Activated CD4-positive, alpha-beta T cell treated with anti-CD3 and anti-CD28 coated beads, Interleukin-10, Interleukin-2, amounts not matched to agents 100 ng/mL and 50 ng/mL, durations not matched to agents 16 hours and 8 hours (primary cell): ENCODE results near the gene RPS17.
"Not testable (repeated sequence)": the region's sequence is repeated elsewhere in the genome, so short reads cannot be mapped to it uniquely, and the experiment has no call there.

Experiments
- DNase-seq: peaks from one replicate; pipeline ENCODE4 v3.0.0-alpha.2; 2020

Gene RPS17

DNA sequence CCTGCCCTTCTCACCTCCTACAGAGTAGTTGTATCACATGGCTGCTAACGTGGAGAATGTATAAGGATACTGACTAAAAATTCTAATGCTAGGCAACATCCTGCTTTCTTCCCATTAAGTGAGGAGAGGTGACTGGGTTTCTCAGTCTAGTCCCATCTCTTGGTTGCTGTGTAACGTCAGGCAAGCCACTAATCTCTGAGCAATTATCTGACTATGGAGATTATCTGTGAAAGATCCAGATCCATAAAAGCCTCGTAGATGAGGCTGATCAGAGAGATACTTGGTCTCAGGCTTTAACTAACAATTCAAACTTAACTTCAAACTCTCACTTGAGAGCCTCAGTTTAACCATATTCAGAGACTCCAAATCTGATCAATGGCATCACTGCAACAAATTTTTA is 4.7 kb upstream of the RPS17 start:
- no peak for DNase-seq

DNA sequence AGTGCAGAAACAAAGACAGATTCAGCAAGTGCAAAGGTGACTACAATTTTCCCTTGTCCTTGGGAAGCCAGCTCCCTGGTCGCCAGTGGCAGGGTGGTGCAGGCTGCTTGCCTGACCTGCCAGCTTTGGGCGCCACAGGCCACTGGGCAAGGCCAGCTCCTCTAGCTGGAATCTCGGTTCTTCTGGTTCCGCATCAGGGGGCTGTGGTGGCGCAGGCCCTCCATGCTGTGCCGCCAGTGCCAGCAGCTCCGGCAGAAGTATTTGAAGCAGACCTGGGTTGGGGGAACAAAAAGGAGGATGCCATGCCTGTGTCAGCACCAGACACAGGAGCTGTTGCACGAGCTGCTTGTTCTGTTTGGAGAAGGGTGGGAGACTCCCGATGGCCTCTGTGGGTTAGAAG is 4.2 kb upstream of the RPS17 start:
- no peak for DNase-seq

DNA sequence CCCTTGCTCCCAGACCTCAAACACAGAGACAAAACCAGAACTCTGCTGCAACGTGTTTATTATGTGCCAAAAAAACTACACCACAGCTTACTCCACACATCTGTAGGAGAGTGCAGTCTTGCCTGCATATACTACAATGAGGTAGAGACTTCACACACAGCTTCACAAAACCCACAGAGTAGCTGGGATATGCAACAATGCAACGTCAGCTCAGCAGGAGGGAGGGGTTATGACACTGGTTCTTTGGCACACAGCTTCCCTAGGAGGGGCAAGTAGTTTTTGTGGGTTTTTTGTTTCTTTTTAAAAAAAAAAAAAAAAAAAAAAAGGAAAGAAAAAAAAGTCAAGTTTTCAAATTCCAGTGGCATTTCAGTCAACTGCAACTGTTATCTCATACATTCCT is 2.9 kb upstream of the RPS17 start:
- DNase-seq, result no peak

DNA sequence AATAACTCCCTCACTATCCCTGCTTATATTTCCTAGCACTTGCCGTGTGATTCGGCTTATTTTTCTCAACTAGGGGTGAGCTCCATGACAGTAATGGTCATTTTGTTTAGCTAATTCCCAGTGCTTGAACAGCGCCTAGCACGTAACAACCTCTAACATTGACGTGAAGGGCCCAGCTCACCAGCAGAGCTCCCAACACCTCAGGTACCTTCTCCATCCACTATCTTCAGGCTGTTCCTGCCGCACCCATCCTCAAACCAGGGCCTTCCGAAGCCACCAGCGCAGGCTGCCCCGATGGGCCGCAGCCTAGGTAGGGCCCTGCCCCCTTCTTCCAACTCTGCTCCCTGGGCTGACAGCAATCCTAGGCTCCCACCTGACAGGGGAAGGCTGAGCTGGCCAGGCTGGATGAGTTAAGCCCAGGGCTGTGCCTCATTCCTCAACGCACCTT is 751 bp upstream of the RPS17 start:
- DNase-seq, result no peak

DNA sequence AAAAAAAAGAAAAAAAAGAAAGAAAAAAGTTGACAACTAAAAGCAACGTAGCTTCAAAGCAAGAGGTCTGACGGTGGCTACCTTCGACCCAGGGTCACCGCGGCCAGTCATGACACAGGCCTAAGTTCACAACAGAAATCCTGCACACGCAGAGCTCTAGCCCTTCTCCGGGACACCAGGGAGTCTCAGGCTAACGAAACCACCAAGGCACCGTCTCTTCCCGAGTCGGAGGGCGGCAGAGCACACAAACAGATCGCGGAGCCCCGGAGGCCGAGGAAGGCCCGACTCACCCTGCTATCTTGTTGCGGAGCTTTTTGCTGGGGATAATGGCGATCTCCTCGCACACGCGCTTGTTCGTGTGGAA is 584 bp downstream of the RPS17 start:
- DNase-seq, result no peak

DNA sequence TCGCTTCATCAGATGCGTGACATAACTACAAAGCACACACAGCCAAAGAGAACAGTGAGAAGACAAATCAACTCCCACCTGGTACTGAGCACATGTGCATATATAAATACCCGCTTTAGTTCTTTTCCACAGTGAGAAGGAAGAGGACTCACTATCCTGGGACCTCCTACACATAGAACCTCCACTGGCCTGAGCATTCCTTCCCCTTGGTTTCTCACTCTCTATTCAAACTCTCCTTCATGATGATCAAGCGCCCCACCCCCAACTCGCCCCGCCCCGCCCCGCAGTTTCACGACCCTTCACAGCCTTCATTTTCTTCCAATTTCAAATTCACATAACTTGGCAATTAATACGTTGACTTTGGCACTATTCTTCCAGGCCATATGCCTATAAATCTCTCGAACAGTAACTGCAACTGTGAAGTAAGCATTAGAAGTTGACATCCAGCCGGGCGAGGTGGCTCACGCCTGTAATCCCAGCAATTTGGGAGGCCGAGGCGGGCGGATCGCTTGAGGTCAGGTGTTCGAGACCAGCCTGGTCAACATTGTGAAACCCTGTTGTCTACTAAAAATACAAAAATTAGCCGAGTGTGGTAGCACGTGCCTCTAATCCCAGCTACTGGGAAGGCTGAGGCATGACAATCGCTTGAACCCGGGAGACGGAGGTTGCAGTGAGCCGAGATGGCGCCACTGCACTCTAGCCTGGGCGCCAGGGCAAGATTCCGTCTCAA is 1.1 kb downstream of the RPS17 start:
- no peak for DNase-seq

DNA sequence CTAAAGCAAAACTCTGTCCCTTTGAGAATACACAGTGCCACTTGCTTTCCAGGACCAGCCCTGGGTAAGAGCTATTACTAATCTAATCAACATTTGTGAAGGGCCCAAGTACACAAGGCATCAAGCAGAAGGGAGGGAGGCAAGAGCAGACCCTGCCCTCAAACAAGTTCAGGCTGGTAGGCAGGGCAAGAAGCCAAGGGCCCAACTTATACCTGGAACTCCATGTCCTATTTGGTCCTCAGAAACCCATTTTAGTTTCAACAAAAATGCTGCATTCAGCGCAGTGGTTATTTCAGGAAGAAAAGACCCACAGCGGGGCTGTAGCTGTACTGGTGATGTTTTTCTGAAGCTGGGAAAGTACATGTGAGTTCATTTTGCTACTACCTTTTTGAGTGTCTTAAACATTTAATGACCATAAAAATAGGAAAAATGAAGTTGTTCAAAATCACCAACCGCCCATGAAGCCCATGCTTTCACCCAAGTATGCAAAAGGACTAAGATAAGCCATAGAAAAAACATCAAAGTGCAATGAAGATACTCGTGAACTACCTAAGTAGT is 2.8 kb downstream of the RPS17 start:
- DNase-seq, result no peak

DNA sequence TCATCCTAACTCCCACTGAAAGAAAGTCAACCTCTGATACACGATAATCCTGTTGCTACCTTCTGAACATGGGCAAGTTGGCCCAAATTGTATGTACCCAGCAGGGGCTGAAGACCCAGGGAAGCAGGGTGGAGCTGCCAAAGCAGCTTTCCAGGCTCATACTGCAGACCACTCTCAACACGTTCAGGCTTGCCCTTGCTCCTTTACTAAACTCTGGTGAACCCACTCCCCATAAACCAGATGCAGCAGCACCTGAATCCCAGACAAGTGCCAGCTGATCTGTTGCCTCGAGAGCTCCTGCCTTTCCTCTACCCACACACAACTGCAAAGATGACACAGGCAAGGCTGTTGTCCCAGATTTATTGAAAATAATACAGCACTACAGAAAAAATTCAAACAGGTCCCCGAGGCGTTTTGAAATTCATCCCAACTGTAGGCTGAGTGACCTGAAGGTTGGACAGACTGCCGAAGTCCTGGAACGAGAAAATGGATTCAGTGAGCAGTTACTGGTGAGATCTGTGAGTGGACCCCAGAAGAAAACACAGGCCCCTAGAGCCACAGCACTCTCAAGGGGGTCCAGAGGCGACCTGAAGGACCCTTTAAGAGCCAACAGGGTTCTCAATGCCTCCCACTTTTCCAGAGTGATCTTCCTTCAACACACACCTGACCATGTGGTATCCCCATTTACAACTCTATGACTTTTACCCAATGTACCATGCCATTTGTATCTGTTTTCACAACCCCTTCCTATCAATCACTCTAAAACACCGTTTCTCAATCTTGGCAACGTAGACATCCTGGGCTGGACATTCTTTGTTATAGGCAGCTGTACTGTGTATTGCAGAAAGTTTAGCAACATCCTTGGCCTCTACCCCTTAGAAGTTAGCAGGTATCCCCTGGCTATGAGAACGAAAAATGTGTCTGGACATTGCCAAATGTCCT is 3.6 kb downstream of the RPS17 start:
- DNase-seq, result no peak

DNA sequence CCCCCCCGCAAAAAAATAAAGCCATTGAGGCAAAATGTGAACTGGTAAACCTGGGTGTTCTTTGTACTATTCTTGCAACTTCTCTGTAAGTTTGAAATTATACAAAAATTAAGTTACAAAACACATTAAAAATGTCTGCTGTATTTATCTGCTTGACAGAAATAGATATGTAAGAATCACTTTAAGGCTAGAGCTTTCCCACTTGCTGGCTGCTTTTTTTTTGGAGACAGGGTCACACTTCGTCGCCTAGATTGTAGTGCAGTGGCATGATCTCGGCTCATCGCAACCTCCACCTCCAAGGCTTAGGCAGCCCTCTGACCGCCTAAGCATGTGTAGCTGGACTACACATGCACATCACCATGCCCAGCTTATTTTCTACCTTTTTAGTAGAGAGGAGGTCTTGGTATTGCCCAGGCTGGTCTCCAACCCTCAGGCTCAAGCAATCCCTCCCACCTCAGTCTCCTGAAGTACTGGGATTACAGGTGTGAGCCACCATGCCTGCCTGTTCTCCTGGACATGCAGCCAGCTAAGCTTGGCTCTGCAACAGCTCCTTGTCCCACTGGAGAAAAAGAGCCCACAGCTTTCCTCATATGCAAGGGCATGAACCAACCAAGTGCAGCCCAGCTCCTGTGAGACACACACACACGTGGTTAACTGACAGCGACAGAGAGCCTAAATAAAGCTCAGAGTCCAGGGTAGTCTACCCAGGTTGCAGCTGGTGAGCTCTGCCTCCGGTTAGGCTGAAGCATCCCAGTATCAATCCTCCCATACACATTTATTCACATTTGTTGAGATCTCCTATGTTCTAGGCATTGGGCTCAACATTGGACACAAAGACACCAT is 4.5 kb downstream of the RPS17 start:
- no peak for DNase-seq

DNA sequence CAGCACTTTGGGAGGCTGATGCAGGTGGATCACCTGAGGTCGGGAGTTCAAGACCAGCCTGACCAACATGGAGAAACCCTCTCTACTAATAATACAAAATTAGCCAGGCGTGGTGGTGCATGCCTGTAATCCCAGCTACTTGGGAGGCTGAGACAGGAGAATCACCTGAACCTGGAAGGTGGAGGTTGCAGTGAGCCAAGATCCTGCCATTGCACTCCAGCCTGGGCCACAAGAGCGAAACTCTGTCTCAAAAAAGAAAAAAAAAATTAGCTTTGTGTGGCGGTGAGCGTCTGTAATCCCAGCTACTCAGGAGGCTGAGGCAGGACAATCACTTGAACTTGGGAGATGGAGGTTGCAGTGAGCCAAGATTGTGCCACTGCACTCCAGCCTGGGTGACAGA is 5.1 kb downstream of the RPS17 start:
- DNase-seq, result not testable (repeated sequence)

DNA sequence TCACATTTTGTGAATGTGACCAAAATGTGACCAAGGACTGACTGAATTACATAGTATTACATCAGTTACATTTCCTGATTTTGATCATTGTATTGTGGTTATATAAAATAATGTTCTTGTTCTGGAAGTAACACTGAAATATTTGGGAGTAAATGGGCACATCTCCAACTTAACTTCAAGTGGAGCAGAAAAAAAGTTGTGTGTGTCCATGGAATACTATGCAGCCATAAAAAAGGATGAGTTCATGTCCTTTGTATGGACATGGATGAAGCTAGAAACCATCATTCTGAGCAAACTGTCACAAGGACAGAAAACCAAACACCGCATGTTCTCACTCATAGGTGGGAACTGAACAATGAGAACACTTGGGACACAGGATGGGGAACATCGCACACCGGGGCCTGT is 5.8 kb downstream of the RPS17 start:
- not testable (repeated sequence) for DNase-seq

DNA sequence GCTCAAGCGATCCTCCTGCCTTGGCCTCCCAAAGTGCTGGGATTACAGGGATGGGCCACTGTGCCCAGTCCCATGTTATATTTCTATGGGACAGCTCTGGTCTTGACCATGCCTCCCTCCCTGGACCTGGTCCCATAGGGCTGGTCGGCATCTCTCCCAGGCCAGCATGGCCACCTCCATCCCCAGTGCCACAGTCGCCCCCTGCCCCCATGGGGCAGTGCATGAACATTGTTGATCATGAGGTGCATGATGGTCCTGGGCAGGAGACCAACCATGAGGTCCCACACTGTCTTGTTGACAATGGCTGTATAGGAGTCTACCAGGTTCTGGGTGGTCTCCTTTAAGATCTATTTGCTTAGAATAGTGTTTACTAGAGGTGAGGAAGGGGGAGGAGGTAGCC is 6.5 kb downstream of the RPS17 start:
- no peak for DNase-seq

DNA sequence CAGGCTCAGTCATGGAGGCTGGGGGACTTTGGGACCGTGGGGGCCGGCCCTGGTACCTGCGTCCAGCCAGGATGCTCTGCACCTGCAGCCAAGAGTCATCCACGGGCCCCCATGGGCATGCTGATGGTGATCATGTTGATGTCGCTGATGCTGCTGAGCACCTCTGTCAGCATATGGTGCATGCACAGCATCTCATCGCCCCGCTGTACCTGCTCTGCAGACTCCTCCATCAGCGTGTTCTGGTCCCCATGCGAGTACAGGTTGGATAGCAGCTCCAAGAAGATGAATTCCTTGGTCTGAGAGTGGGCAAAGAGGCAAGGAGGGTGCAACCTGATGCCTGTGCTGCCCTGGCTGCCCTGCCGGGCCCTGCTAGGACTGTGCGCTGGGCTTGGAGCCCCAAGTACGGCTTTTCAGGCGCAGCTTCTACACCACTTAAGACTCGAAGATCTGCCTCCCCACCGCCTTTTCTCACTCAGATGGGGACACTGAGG is 7.2 kb downstream of the RPS17 start:
- no peak for DNase-seq

DNA sequence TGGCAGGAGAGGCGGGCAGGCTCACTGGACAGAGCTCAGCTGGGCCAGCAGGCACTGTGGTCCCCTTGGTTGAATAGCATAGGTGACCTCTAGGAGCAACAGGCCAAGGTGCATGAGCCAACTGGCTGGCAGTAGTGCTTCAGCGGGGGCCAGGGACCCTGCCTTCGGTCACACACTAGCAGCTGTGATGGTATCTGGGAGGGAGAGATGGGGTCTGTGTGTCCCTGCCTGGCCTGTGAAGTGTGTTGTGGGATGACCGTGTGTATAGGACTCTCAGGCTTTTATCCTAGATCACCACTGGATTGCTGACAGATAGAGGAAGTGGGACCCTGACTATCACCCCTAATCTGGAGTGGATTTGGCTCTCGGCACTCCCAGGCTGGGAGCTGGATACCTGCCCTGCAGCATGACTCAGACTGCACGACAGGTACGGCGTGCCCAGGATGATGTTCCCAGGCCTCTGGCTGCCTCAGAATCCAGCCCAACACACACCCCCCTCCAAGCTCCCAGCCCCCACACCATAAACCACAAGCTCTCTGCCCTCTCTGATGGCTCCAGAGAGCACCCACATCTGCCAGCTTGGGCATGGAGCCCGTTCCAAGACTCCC is 7.8 kb downstream of the RPS17 start:
- no peak for DNase-seq

DNA sequence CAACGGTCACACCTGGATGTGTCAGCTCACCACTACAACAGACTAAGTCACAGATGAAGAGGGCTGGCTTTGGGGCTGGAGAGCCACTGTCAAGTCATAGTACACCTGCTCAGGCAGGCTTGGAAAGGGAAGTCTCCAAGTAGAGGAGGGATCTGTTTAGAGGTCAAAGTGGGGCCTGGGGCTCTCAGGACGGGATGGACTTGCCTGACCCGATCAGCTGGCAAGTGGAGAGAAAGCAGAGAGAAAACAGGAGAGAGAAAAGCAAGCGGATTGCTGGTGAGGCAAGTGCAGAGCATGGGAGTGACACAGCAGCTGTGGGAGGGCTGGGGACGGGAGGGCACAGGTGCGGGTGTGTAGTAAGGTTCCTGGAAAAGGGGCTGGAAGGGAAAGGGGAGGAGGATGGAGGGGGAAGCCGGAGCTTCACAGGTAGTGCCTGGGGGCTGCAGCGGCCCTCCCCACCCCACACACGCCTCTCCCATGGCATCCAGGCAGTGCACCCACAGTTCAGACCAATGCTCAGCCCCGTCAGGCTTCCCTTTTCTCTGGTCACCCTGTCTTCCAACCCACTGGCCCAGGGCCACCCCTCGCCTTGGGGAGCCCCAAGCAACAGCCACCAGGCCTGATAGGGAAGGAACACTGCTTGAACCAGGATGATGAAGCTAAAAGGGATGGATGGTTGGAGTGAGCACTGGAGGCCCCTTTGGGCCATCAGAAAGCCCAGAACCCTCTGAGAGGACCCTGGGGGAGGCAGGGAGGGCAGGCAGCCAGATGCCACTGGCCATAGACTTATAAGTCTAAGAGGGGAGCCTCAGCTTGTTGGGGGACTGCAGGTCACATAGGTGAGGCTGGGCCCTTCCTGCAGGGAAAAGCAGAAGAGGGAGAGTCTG is 8.5 kb downstream of the RPS17 start:
- no peak for DNase-seq

DNA sequence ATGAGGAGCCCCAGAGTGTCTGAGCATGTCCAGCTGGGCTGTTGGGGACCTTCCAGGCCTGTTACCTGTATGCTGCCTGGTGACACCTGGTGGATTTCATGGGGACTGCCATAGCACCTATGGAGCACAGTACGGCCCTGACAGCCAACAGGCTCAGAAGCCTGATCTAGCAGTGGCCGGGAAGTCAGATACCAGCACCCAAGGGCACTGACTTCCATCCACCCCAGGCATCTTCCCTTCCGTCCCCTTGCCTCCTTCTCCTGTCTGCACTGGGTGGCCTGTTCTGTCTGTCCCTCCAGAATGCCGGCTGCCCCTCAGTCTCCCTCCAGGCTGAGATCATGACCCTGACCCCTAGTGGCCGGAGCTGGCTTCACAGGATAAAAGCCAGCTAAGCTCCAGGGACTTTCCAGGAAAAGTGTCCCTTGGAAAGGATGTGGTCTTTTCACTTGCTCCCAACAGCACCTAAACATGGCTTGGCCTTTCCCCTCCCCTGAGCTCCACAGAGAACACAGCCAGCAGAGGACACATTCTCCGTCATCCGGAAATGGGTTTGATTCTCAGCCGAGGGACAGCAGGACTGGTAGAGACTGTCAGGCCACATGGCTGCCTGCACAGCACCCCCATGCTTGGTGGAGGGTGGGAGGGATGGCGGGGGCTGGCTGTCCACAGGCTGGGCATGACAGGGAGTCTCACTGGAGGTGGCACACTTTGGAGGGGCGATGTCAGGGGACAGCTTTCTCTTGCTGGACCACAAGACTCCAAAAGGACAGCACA is 9.5 kb downstream of the RPS17 start:
- DNase-seq, result peak; percentile 74

DNA sequence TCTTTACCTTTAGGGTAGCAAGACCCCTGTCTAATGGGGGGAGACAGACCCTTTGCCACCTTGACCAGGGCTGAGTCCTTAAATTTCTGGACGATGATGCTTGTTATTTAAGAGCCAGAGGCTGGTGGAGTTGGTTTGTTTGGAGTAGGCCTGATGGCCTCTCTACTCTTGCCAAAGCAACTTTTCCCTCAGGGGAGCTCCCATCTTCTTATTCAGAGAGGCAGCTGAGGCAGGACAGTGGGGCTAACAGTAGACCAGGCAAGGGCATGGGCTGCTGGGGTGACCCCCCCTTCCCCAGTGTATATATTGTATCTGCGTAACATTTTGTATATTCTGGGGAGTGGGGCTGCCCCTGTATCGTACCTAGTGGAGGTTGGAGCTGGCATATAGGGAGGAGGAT is 10.3 kb downstream of the RPS17 start:
- DNase-seq, result no peak

DNA sequence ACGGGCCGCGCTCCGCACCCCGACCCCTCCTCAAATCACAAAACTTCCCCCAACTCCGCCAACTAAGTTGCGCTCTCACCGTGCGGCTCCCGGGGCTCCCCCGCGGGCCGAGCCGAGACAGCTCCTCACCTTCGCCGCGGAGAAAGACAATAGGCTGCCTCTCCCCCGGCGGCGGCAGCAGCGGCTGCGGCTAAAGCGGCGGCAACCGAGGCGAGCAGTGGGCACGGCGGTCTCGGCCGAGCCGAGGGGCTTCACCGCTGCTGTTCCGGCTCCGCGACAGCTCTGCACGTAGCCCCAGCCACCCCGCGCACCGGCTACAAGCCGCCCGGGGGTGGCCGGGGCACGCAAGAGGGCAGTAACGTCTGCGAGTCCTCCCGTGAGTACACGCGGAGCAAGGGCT is 26.7 kb downstream of the RPS17 start:
- not testable (repeated sequence) for DNase-seq

DNA sequence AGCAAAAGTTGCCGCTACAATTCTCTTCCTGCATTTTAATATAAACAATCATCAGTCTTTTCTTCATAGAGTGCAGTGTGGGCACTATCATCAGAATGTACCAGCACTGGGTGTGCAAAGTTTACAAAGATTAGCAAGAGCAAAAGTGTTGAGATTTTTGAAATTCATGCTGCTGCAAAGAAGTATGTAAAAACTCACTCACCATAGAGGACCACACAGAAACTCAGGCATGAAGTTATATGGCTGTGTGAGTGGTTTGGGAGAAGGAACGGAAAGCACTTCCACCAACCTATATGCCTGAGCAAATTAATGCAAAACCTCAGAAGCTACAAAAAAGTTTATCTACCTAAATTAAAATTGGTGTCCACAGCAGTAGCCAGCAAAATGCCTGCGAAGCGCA is 32.6 kb downstream of the RPS17 start:
- not testable (repeated sequence) for DNase-seq

DNA sequence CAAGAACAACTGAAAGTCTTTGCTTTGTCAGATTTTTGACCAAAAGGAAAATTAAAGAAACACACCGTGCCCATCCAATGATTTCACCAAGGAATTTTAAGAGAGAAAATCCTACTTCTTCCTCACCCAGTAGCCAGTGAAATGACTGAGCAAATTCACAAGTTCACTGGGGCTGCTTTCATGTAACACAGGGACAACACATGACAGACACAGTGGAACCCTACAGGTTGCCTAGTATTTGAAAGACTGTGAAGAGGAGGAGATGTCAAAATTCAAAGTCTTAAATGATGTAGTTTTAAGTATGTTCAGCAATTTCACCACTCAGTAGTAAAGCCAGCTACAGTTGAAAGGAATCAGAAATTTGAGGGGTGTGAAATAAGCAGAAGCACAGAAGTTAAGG is 33.2 kb downstream of the RPS17 start:
- not testable (repeated sequence) for DNase-seq
